ES-I3 (cell line): ENCODE data around the gene PRR14L.

ENCODE experiments used
- H3K36me3 ChIP-seq: 2 replicates; pipeline ENCODE4 v1.6.1; 2013; ENCODE audit warnings: mild to moderate bottlenecking, low read length, control low read depth, moderate library complexity; ENCODE audit not compliant: insufficient read depth
- H3K4me1 ChIP-seq: 2 replicates; pipeline ENCODE4 v1.6.1; 2013; ENCODE audit warnings: mild to moderate bottlenecking, control low read depth, low read length; ENCODE audit not compliant: insufficient read depth
- H3K9ac ChIP-seq: 2 replicates; pipeline ENCODE4 v1.6.1; 2013; ENCODE audit warnings: low read depth, mild to moderate bottlenecking, low read length, moderate library complexity
- H3K9me3 ChIP-seq: 2 replicates; pipeline ENCODE4 v1.6.1; 2013; ENCODE audit warnings: mild to moderate bottlenecking, low read length, moderate library complexity; ENCODE audit not compliant: control insufficient read depth, insufficient read depth

PRR14L gene

GRCh38 chr22:31652911-31653684 lies 96.8 kb downstream of the PRR14L start:
- Histone ChIP-seq H3K4me1 (peaks cover 13% of the 10 kb centered on the region), H3K9ac (no peak overlapping the region)

GRCh38 chr22:31652088-31652487 lies 97.8 kb downstream of the PRR14L start:
- Histone ChIP-seq H3K4me1 (peaks cover 23% of the 10 kb centered on the region), H3K36me3 (peaks cover 6% of the 10 kb centered on the region), H3K9me3 (no peaks in the 10 kb centered on the region), H3K9ac (no peak overlapping the region)

More at GRCh38 chr22:31652911-31653684, 96.8 kb downstream of the PRR14L start:
- peaks cover 3% of the 10 kb centered on the region; the same call in 1 of the 2 replicates for H3K36me3 ChIP-seq
- no peaks in the 10 kb centered on the region for H3K9me3 ChIP-seq

- Histone ChIP-seq H3K9ac (no peak overlapping the region), H3K4me1 (peaks cover 27% of the 10 kb centered on the region)
Measured at GRCh38 chr22:31651664-31652063, 98.3 kb downstream of the PRR14L start.

GRCh38 chr22:31650391-31650790 lies 99.5 kb downstream of the PRR14L start:
- Histone ChIP-seq H3K9me3 (no peaks in the 10 kb centered on the region), H3K9ac (no peak overlapping the region), H3K4me1 (peaks cover 36% of the 10 kb centered on the region), H3K36me3 (peaks cover 8% of the 10 kb centered on the region)

More at GRCh38 chr22:31651664-31652063, 98.3 kb downstream of the PRR14L start:
- H3K9me3 ChIP-seq, result no peaks in the 10 kb centered on the region
- peaks cover 8% of the 10 kb centered on the region for H3K36me3 ChIP-seq

GRCh38 chr22:31647523-31648320 lies 102.2 kb downstream of the PRR14L start:
- Histone ChIP-seq H3K4me1 (peaks cover 36% of the 10 kb centered on the region), H3K9ac (peak overlapping the region; percentile 5; the same call in 1 of the 2 replicates), H3K36me3 (peaks cover 12% of the 10 kb centered on the region), H3K9me3 (no peaks in the 10 kb centered on the region)

GRCh38 chr22:31647066-31647465 lies 102.9 kb downstream of the PRR14L start:
- peaks cover 36% of the 10 kb centered on the region for H3K4me1 ChIP-seq
- H3K36me3 ChIP-seq, result peaks cover 12% of the 10 kb centered on the region
- no peaks in the 10 kb centered on the region for H3K9me3 ChIP-seq
- peak overlapping the region; percentile 5; the same call in 1 of the 2 replicates for H3K9ac ChIP-seq

GRCh38 chr22:31646186-31647019 lies 103.5 kb downstream of the PRR14L start:
- Histone ChIP-seq H3K9ac (no peak overlapping the region), H3K9me3 (no peaks in the 10 kb centered on the region), H3K36me3 (peaks cover 12% of the 10 kb centered on the region), H3K4me1 (peaks cover 38% of the 10 kb centered on the region)

GRCh38 chr22:31639436-31640039 lies 110.4 kb downstream of the PRR14L start:
- H3K36me3 ChIP-seq, result peaks cover 2% of the 10 kb centered on the region; the same call in 1 of the 2 replicates
- no peak overlapping the region for H3K9ac ChIP-seq
- H3K9me3 ChIP-seq, result no peaks in the 10 kb centered on the region
- H3K4me1 ChIP-seq, result peaks cover 12% of the 10 kb centered on the region; the same call in 1 of the 2 replicates

- H3K9me3 ChIP-seq, result no peaks in the 10 kb centered on the region
- no peak overlapping the region for H3K9ac ChIP-seq
- peaks cover 12% of the 10 kb centered on the region; the same call in 1 of the 2 replicates for H3K4me1 ChIP-seq
- H3K36me3 ChIP-seq, result no peaks in the 10 kb centered on the region
Measured at GRCh38 chr22:31637891-31638618, 111.9 kb downstream of the PRR14L start.

- Histone ChIP-seq H3K36me3 (no peaks in the 10 kb centered on the region), H3K9me3 (no peaks in the 10 kb centered on the region), H3K4me1 (peaks cover 12% of the 10 kb centered on the region; the same call in 1 of the 2 replicates), H3K9ac (no peak overlapping the region)
Measured at GRCh38 chr22:31637447-31637890, 112.5 kb downstream of the PRR14L start.

GRCh38 chr22:31635638-31636306 lies 114.2 kb downstream of the PRR14L start:
- Histone ChIP-seq H3K9ac (no peak overlapping the region), H3K9me3 (no peaks in the 10 kb centered on the region), H3K4me1 (peaks cover 15% of the 10 kb centered on the region; the same call in 1 of the 2 replicates), H3K36me3 (no peaks in the 10 kb centered on the region)

- no peaks in the 10 kb centered on the region; the same call in 1 of the 2 replicates for H3K36me3 ChIP-seq
- peak overlapping the region; percentile 83; the same call in 1 of the 2 replicates for H3K9ac ChIP-seq
- H3K4me1 ChIP-seq, result peaks cover 11% of the 10 kb centered on the region; the same call in 1 of the 2 replicates
- H3K9me3 ChIP-seq, result no peaks in the 10 kb centered on the region
Measured at GRCh38 chr22:31631436-31631835, 118.5 kb downstream of the PRR14L start.
